AG04450 (cell line): ENCODE measurements around the gene ZNHIT1. TPM values are rescaled to one million over a fixed set of nuclear protein-coding genes. Genes with fewer than 3 reads are reported as not detected.

ENCODE experiments used
- CTCF ChIA-PET: fragments of 300-600, 350-600 bp; formaldehyde crosslinking; extraction: SDS; loops from one replicate; lab custom pipeline; 2022; ENCODE audit warnings: antibody characterized with exemption, inconsistent platforms; lab: Charles Lee
- POLR2A ChIA-PET: fragments of 350-600 bp; formaldehyde crosslinking; extraction: SDS; loops from one replicate; lab custom pipeline; 2021; ENCODE audit warnings: antibody characterized with exemption, inconsistent platforms; lab: Yijun Ruan, JAX
- DNase-seq: peaks from one replicate; pipeline ENCODE4 v3.0.0-alpha.2; 2011; ENCODE audit warnings: low read depth, low spot score
- H3K27ac ChIP-seq: one replicate; pipeline ENCODE4 v1.5.1; 2012; ENCODE audit warnings: low read depth, low read length, control low read depth
- H3K27me3 ChIP-seq: one replicate; pipeline ENCODE4 v1.6.0; 2012; ENCODE audit warnings: low read length; ENCODE audit not compliant: control insufficient read depth, insufficient read depth
- H3K4me3 ChIP-seq: 2 replicates; pipeline ENCODE4 v1.5.1; 2011; ENCODE audit warnings: mild to moderate bottlenecking, low read depth, low read length, control low read depth
- H3K9me3 ChIP-seq: 2 replicates; pipeline ENCODE4 v1.5.1; 2012; ENCODE audit warnings: low read length; ENCODE audit not compliant: control insufficient read depth, insufficient read depth
- CTCF ChIP-seq: IDR thresholded peaks from 2 replicates; pipeline ENCODE4 v1.5.1; 2011; ENCODE audit warnings: low read depth, low read length, control low read depth, inconsistent platforms
- polyA plus RNA-seq: library from polyadenylated mRNA; depleted of rRNA; stranded (reverse); fragments of >200 nt; gene quantifications from 2 replicates; pipeline ENCODE4 v1.2.3, GENCODE V29; 2011

ZNHIT1 gene
- polyA plus RNA-seq, 1 experiment = 36.0 TPM

- no peak for DNase-seq
- peaks cover 77% of the 10 kb centered on the region for H3K27me3 ChIP-seq
- peak overlapping the region; percentile 31 for H3K27ac ChIP-seq
- ChIA-PET CTCF (interaction anchor here (0.7 to 1.9 kb wide), 3 partner anchors 18 to 97 kb away, joined by 3 to 16 read pairs (median 12); no protein-coding TSS in a partner anchor), POLR2A (interaction anchor here (0.9 kb wide), 1 partner anchor 44 kb away, joined by 3 read pairs; the partner anchor contains the start of gene ZNHIT1)
- peaks cover 2% of the 10 kb centered on the region; the same call in 1 of the 2 replicates for H3K9me3 ChIP-seq
- H3K4me3 ChIP-seq = peak overlapping the region; percentile 46
- no peak for TF ChIP-seq CTCF
Observed at GRCh38 chr7:101173752-101174244, 44.2 kb upstream of the ZNHIT1 start.

- Histone ChIP-seq H3K9me3 (peaks cover 2% of the 10 kb centered on the region; the same call in 1 of the 2 replicates), H3K27ac (no peak overlapping the region), H3K27me3 (peaks cover 83% of the 10 kb centered on the region), H3K4me3 (no peak overlapping the region)
- CTCF ChIA-PET = interaction anchor here (0.6 to 1.9 kb wide), 3 partner anchors 9 to 31 kb away, joined by 3 to 16 read pairs (median 12); partner anchors contain the start of gene VGF
- POLR2A ChIA-PET = interaction anchor here (0.6 kb wide), 1 partner anchor 31 kb away, joined by 3 read pairs; no protein-coding TSS in a partner anchor
- TF ChIP-seq CTCF = no peak
- DNase-seq = no peak
Observed at GRCh38 chr7:101174322-101174854, 43.6 kb upstream of the ZNHIT1 start.

- DNase-seq = no peak
- ChIA-PET CTCF (interaction anchor here (0.7 to 3.7 kb wide), 3 partner anchors 17 to 116 kb away, joined by 3 to 19 read pairs (median 4); no protein-coding TSS in a partner anchor), POLR2A (no interaction called here)
- Histone ChIP-seq H3K27me3 (peaks cover 87% of the 10 kb centered on the region), H3K27ac (no peak overlapping the region), H3K9me3 (peaks cover 2% of the 10 kb centered on the region; the same call in 1 of the 2 replicates), H3K4me3 (no peak overlapping the region)
- TF ChIP-seq CTCF = no peak
Observed at GRCh38 chr7:101175664-101176063, 42.3 kb upstream of the ZNHIT1 start.

GRCh38 chr7:101177644-101178043, 40.3 kb upstream of the ZNHIT1 start:
- peaks cover 2% of the 10 kb centered on the region; the same call in 1 of the 2 replicates for H3K9me3 ChIP-seq
- H3K27me3 ChIP-seq = peaks cover 75% of the 10 kb centered on the region
- H3K4me3 ChIP-seq = no peak overlapping the region
- no peak for TF ChIP-seq CTCF
- ChIA-PET CTCF (interaction anchor here (3.7 kb wide), 1 partner anchor 15 kb away, joined by 19 read pairs; no protein-coding TSS in a partner anchor), POLR2A (no interaction called here)
- no peak for DNase-seq
- no peak overlapping the region for H3K27ac ChIP-seq

- DNase-seq = no peak
- no peak for TF ChIP-seq CTCF
- H3K4me3 ChIP-seq = 0 out of 2 replicates have a peak overlapping the region, but pooled peaks have one; percentile 17
- ChIA-PET POLR2A (interaction anchor here (0.6 kb wide), 1 partner anchor 23 kb away, joined by 6 read pairs; no protein-coding TSS in a partner anchor), CTCF (interaction anchor here (0.7 to 3.7 kb wide), 3 partner anchors 13 to 80 kb away, joined by 3 to 19 read pairs (median 6); no protein-coding TSS in a partner anchor)
- peaks cover 70% of the 10 kb centered on the region for H3K27me3 ChIP-seq
- H3K27ac ChIP-seq = no peak overlapping the region
- H3K9me3 ChIP-seq = no peaks in the 10 kb centered on the region; the same call in 1 of the 2 replicates
Observed at GRCh38 chr7:101179117-101179516, 38.8 kb upstream of the ZNHIT1 start.
